Fibroblast of skin of left biceps (primary cell): ENCODE results near the gene NUP62.
"Not testable (repeated sequence)": the region's sequence is repeated elsewhere in the genome, so short reads cannot be mapped to it uniquely, and the experiment has no call there.

ENCODE experiments used
- DNase-seq, 2 experiments: peaks; one replicate each; pipeline ENCODE4 v3.0.0-alpha.2; 2013; ENCODE audit warnings: low read depth in 2 of 2

Gene NUP62

GRCh38 chr19:49924881-49925210 is 4.5 kb downstream of the NUP62 start:
- DNase-seq = not testable (repeated sequence)

GRCh38 chr19:49924004-49924880 is 5.1 kb downstream of the NUP62 start:
- peak in 1 of 2 experiments; percentile 18 for DNase-seq

- no peak for DNase-seq
Observed at GRCh38 chr19:49923055-49924003, 6.0 kb downstream of the NUP62 start.

GRCh38 chr19:49921871-49922795 is 7.2 kb downstream of the NUP62 start:
- no peak for DNase-seq

GRCh38 chr19:49920624-49921363 is 8.5 kb downstream of the NUP62 start:
- DNase-seq = no peak

GRCh38 chr19:49918089-49918488 is 11.2 kb downstream of the NUP62 start:
- DNase-seq = no peak

- DNase-seq = no peak
Observed at GRCh38 chr19:49916839-49917733, 12.2 kb downstream of the NUP62 start.

GRCh38 chr19:49915271-49915670 is 14.0 kb downstream of the NUP62 start:
- no peak for DNase-seq

GRCh38 chr19:49913720-49914119 is 15.6 kb downstream of the NUP62 start:
- no peak for DNase-seq

GRCh38 chr19:49912965-49913685 is 16.2 kb downstream of the NUP62 start:
- no peak for DNase-seq

GRCh38 chr19:49911381-49912145 is 17.7 kb downstream of the NUP62 start:
- DNase-seq = no peak

- no peak for DNase-seq
Observed at GRCh38 chr19:49910179-49910578, 19.1 kb downstream of the NUP62 start.

- no peak for DNase-seq
Observed at GRCh38 chr19:49908480-49909420, 20.6 kb downstream of the NUP62 start.

- no peak for DNase-seq
Observed at GRCh38 chr19:49907745-49908446, 21.4 kb downstream of the NUP62 start.

GRCh38 chr19:49906879-49907564 is 22.3 kb downstream of the NUP62 start:
- no peak for DNase-seq

- no peak for DNase-seq
Observed at GRCh38 chr19:49904136-49904535, 25.2 kb downstream of the NUP62 start.
